GM12878 (cell line): ENCODE measurements around the gene PPL.

Source experiments
- CTCF ChIP-seq, 3 experiments: IDR thresholded peaks in 2 of 3; conservative IDR thresholded peaks in 1 of 3; 2 replicates each; pipeline ENCODE4 v1.5.1; 2011; ENCODE audit warnings: low read depth in 3 of 3, low read length in 3 of 3, mild to moderate bottlenecking in 3 of 3, control low read depth in 2 of 3, moderate library complexity in 2 of 3, inconsistent platforms in 1 of 3, mixed read lengths in 1 of 3; ENCODE audit not compliant: control insufficient read depth in 2 of 3, insufficient read depth in 1 of 3; ENCODE audit errors: extremely low read depth in 1 of 3
- EP300 ChIP-seq, 2 experiments: fragments of 150-350 bp in 1 of 2; IDR thresholded peaks; 2 replicates each; pipeline ENCODE4 v1.6.1; 2011 to 2012; ENCODE audit warnings: low read depth in 2 of 2, low read length in 2 of 2, borderline replicate concordance in 1 of 2, improper control_type of control experiment in 1 of 2, inconsistent platforms in 1 of 2; ENCODE audit not compliant: control insufficient read depth in 1 of 2
- JUND ChIP-seq: IDR thresholded peaks from 2 replicates; pipeline ENCODE4 v1.6.1; 2012; ENCODE audit warnings: low read depth, mild to moderate bottlenecking, low read length, improper control_type of control experiment, moderate library complexity
- RB1 ChIP-seq: fragments of 450-650 bp; formaldehyde crosslinking; IDR thresholded peaks from 2 replicates; pipeline ENCODE4 v1.6.1; 2017; ENCODE audit warnings: mild to moderate bottlenecking, borderline replicate concordance
- SIN3A ChIP-seq: IDR thresholded peaks from 2 replicates; pipeline ENCODE4 v1.6.1; 2012; ENCODE audit warnings: low read depth, low read length, improper control_type of control experiment
- SP1 ChIP-seq: IDR thresholded peaks from one replicate; pipeline ENCODE4 v1.6.1; 2011; ENCODE audit warnings: low read depth, low read length
- TF ChIP-seq, protein P1 (sequence below): IDR thresholded peaks from 2 replicates; pipeline ENCODE4 v1.6.1; 2012; ENCODE audit warnings: mild to moderate bottlenecking, low read depth, low read length
- TF ChIP-seq, protein P2 (sequence below): fragments of 450-650 bp; IDR thresholded peaks from 2 replicates; pipeline ENCODE4 v1.6.1; 2018; ENCODE audit warnings: borderline replicate concordance, mild to moderate bottlenecking; ENCODE audit not compliant: partially characterized antibody

DNA sequence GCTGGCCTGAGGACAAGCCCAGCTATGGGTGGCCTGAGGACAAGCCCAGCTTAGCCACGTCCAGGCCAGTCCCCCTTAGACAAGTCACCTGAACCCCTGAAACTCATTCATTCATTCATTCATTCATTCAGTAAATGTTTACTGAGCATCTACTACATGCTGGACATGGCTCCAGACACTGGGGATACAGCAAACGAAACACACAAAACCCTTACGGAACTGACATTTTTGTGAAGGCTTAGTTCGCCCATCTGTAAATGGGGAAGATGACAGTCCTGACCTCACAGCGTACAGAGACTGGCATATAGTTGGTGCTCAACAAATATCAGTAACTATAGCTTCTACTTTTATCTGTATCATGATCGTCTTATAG is 37.5 kb downstream of the PPL start:
- no peak for TF ChIP-seq SP1
- TF ChIP-seq, protein P1, sequence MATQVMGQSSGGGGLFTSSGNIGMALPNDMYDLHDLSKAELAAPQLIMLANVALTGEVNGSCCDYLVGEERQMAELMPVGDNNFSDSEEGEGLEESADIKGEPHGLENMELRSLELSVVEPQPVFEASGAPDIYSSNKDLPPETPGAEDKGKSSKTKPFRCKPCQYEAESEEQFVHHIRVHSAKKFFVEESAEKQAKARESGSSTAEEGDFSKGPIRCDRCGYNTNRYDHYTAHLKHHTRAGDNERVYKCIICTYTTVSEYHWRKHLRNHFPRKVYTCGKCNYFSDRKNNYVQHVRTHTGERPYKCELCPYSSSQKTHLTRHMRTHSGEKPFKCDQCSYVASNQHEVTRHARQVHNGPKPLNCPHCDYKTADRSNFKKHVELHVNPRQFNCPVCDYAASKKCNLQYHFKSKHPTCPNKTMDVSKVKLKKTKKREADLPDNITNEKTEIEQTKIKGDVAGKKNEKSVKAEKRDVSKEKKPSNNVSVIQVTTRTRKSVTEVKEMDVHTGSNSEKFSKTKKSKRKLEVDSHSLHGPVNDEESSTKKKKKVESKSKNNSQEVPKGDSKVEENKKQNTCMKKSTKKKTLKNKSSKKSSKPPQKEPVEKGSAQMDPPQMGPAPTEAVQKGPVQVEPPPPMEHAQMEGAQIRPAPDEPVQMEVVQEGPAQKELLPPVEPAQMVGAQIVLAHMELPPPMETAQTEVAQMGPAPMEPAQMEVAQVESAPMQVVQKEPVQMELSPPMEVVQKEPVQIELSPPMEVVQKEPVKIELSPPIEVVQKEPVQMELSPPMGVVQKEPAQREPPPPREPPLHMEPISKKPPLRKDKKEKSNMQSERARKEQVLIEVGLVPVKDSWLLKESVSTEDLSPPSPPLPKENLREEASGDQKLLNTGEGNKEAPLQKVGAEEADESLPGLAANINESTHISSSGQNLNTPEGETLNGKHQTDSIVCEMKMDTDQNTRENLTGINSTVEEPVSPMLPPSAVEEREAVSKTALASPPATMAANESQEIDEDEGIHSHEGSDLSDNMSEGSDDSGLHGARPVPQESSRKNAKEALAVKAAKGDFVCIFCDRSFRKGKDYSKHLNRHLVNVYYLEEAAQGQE: no peak
- TF ChIP-seq, protein P2, sequence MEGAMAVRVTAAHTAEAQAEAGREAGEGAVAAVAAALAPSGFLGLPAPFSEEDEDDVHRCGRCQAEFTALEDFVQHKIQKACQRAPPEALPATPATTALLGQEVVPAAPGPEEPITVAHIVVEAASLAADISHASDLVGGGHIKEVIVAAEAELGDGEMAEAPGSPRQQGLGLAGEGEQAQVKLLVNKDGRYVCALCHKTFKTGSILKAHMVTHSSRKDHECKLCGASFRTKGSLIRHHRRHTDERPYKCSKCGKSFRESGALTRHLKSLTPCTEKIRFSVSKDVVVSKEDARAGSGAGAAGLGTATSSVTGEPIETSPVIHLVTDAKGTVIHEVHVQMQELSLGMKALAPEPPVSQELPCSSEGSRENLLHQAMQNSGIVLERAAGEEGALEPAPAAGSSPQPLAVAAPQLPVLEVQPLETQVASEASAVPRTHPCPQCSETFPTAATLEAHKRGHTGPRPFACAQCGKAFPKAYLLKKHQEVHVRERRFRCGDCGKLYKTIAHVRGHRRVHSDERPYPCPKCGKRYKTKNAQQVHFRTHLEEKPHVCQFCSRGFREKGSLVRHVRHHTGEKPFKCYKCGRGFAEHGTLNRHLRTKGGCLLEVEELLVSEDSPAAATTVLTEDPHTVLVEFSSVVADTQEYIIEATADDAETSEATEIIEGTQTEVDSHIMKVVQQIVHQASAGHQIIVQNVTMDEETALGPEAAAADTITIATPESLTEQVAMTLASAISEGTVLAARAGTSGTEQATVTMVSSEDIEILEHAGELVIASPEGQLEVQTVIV: no peak
- no peak for TF ChIP-seq RB1
- no peak for TF ChIP-seq CTCF (IDR thresholded peaks at IDR 0.05 in 2 of 3, conservative IDR thresholded peaks at IDR 0.05 in 1 of 3; ENCODE audit: control insufficient read depth in 2 of 3, extremely low read depth in 1 of 3, insufficient read depth in 1 of 3, low read depth in 3 of 3, low read length in 3 of 3)
- no peak for TF ChIP-seq SIN3A
- no peak for TF ChIP-seq JUND
- TF ChIP-seq EP300 (IDR thresholded peaks at IDR 0.05; ENCODE audit: borderline replicate concordance in 1 of 2, control insufficient read depth in 1 of 2, low read depth in 2 of 2, low read length in 2 of 2): no peak
